CD4-positive, alpha-beta T cell (primary cell): ENCODE measurements around the gene RBM15. TPM values are rescaled to one million over a fixed set of nuclear protein-coding genes. Genes with fewer than 3 reads are reported as not detected.

Experiments used
- ATAC-seq: fragments of 200-7000 bp; cut with Tn5 transposase; one replicate; pipeline ENCODE4 v1.10.0; 2022; ENCODE audit warnings: mild to moderate bottlenecking; ENCODE audit not compliant: poor library complexity
- CTCF ChIA-PET: fragments of 350-600 bp; sonication (Branson Sonifier 250); formaldehyde crosslinking; loops from one replicate; lab custom pipeline; 2021; ENCODE audit warnings: antibody characterized with exemption, inconsistent platforms; lab: Charles Lee
- POLR2A ChIA-PET: fragments of 350-600 bp; sonication (Branson Sonifier 250); formaldehyde crosslinking; loops from one replicate; lab custom pipeline; 2021; ENCODE audit warnings: antibody characterized with exemption, inconsistent platforms; lab: Charles Lee
- DNase-seq, 14 experiments: peaks; one replicate each; pipeline ENCODE4 v3.0.0-alpha.2; 2013 to 2020; ENCODE audit warnings: mixed read lengths in 2 of 14
- H3K27ac ChIP-seq, 2 donors: one replicate each; pipeline versions ENCODE4 v1.5.1 to v1.7.0; 2013; ENCODE audit warnings: low read length in 2 of 2, low read depth in 1 of 2, mild to moderate bottlenecking in 1 of 2
- H3K27me3 ChIP-seq, 2 experiments: 1 replicate in 1 of 2; 2 replicates in 1 of 2; pipeline versions ENCODE4 v1.6.1 to v1.7.0; 2013; ENCODE audit warnings: low read length in 2 of 2, control low read depth in 1 of 2, mild to moderate bottlenecking in 1 of 2, moderate library complexity in 1 of 2; ENCODE audit not compliant: insufficient read depth in 2 of 2, control insufficient read depth in 1 of 2
- H3K36me3 ChIP-seq: one replicate; pipeline ENCODE4 v1.6.1; 2013; ENCODE audit warnings: low read length, control low read depth; ENCODE audit not compliant: insufficient read depth
- H3K4me1 ChIP-seq: one replicate; pipeline ENCODE4 v1.6.1; 2013; ENCODE audit warnings: low read length, control low read depth; ENCODE audit not compliant: insufficient read depth
- H3K4me3 ChIP-seq: one replicate; pipeline ENCODE4 v1.5.1; 2013; ENCODE audit warnings: mild to moderate bottlenecking, low read length, moderate library complexity
- H3K9me3 ChIP-seq, 2 experiments: 1 replicate in 1 of 2; 2 replicates in 1 of 2; pipeline versions ENCODE4 v1.6.1 to v1.7.0; 2013; ENCODE audit warnings: low read length in 2 of 2, mild to moderate bottlenecking in 2 of 2, control low read depth in 1 of 2, moderate library complexity in 1 of 2; ENCODE audit not compliant: control insufficient read depth in 1 of 2, insufficient read depth in 1 of 2
- H3K27ac Mint-ChIP-seq: one replicate; pipeline ENCODE4 v1.8.0; 2020; ENCODE audit warnings: mixed read lengths
- H3K27me3 Mint-ChIP-seq: one replicate; pipeline ENCODE4 v1.8.0; 2021; ENCODE audit warnings: mixed read lengths
- H3K36me3 Mint-ChIP-seq: one replicate; pipeline ENCODE4 v1.8.0; 2021; ENCODE audit warnings: low read depth, mixed read lengths
- H3K4me1 Mint-ChIP-seq: one replicate; pipeline ENCODE4 v1.8.0; 2021; ENCODE audit warnings: low read depth, mixed read lengths
- H3K4me3 Mint-ChIP-seq: one replicate; pipeline ENCODE4 v1.8.0; 2020; ENCODE audit warnings: mild to moderate bottlenecking, mixed read lengths
- H3K9me3 Mint-ChIP-seq: one replicate; pipeline ENCODE4 v1.8.0; 2020; ENCODE audit warnings: mixed read lengths
- intact Hi-C, 2 experiments: fragments of 100-400 bp; cut with DNase I in 1 of 2; cut with micrococcal nuclease in 1 of 2; formaldehyde crosslinking; loops; one replicate each; pipeline versions ENCODE4 v1.15.1 to v1.9.0; 2023 to 2025; cut with DNase I, micrococcal nuclease
- total RNA-seq, 174 experiments: library from RNA in 2 of 174; stranded (reverse) in 2 of 174; gene quantifications; one replicate each; pipeline ENCODE4 v1.2.3 and lab custom pipeline; 2021 to 2026
- TF ChIP-seq, protein P1 (sequence below): fragments of 200-600 bp; IDR thresholded peaks from one replicate; pipeline ENCODE4 v1.8.0; 2022; ENCODE audit warnings: antibody characterized with exemption, mild to moderate bottlenecking

Gene RBM15
- total RNA-seq, 2 experiments from 2014 or later = 49.4 to 49.7 TPM

DNA sequence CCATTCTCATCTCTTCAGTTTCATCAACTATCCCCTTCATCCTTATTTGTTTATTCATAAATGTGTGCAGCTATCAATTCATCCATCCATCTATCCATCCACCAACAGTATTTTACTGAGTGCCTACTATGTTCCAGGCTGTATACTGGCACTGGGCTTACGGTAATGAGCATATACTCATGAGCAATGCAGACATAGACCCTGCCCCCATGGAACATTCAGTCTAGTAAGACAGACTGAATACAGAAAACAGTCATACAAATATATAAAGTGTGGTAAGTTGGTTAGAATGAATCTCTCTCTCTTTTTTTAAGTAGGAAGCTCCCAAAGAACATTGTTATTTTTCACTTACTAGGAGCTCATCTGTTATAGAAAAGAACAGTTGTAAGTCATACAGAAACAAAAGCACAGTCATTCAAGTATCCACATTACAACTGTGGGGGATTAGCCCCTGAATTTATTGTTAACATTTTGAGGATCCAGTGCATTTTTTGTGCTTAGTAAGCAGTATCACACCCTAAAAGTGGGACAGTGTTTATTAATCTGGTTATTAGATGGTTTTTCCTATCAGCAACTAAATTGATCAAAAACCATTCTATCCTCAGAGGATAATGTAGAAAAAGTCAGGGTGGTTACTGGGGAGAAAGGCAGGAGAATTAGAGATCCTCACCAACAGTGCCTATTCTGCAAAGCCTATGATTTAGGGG, 48.0 kb downstream of the RBM15 start:
- ChIA-PET POLR2A (no interaction called here), CTCF (interaction anchor here (1.3 kb wide), 1 partner anchor 73 kb away, joined by 3 read pairs; no protein-coding TSS in a partner anchor)
- H3K4me1 ChIP-seq = peaks cover 16% of the 10 kb centered on the region
- DNase-seq (no peak), ATAC-seq (no peak)
- no peak overlapping the region for H3K4me3 Mint-ChIP-seq
- intact Hi-C loops = no loop called here
- H3K4me1 Mint-ChIP-seq = peaks cover 17% of the 10 kb centered on the region
- no peaks in the 10 kb centered on the region for H3K9me3 ChIP-seq
- H3K27me3 Mint-ChIP-seq = no peaks in the 10 kb centered on the region
- H3K27me3 ChIP-seq = no peaks in the 10 kb centered on the region
- TF ChIP-seq, protein P1, sequence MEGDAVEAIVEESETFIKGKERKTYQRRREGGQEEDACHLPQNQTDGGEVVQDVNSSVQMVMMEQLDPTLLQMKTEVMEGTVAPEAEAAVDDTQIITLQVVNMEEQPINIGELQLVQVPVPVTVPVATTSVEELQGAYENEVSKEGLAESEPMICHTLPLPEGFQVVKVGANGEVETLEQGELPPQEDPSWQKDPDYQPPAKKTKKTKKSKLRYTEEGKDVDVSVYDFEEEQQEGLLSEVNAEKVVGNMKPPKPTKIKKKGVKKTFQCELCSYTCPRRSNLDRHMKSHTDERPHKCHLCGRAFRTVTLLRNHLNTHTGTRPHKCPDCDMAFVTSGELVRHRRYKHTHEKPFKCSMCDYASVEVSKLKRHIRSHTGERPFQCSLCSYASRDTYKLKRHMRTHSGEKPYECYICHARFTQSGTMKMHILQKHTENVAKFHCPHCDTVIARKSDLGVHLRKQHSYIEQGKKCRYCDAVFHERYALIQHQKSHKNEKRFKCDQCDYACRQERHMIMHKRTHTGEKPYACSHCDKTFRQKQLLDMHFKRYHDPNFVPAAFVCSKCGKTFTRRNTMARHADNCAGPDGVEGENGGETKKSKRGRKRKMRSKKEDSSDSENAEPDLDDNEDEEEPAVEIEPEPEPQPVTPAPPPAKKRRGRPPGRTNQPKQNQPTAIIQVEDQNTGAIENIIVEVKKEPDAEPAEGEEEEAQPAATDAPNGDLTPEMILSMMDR = no peak
- H3K27ac Mint-ChIP-seq = no peak overlapping the region
- H3K9me3 Mint-ChIP-seq = no peaks in the 10 kb centered on the region
- H3K36me3 Mint-ChIP-seq = no peaks in the 10 kb centered on the region
- no peak overlapping the region for H3K4me3 ChIP-seq
- no peak overlapping the region for H3K27ac ChIP-seq
- no peaks in the 10 kb centered on the region for H3K36me3 ChIP-seq

DNA sequence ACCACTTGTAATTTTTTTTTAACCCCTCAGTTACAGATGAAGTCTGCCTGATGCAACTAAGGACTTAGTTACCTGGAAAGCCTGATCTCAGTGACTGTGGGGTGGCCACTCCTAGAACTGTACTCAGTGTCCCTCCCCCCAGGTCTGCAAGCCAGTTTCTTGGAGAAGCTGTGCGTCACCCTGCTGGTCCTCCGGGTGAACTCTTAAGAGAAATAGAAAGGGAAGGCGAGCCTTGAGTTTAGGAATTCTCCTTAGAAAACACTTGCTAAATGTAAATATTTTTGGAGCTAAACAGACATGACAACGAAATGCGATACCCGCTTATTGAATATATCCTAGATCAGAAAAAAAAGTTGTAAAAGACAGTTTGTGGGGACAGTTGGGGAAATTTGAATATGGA, 50.9 kb downstream of the RBM15 start:
- H3K27ac ChIP-seq = no peak overlapping the region
- Mint-ChIP-seq H3K4me1 (no peaks in the 10 kb centered on the region), H3K36me3 (peaks cover 13% of the 10 kb centered on the region), H3K27me3 (no peaks in the 10 kb centered on the region), H3K27ac (no peak overlapping the region), H3K4me3 (no peak overlapping the region), H3K9me3 (no peaks in the 10 kb centered on the region)
- DNase-seq = no peak
- no peaks in the 10 kb centered on the region for H3K9me3 ChIP-seq
- intact Hi-C loops = no loop called here
- H3K4me3 ChIP-seq = no peak overlapping the region
- ATAC-seq = no peak
- H3K4me1 ChIP-seq = no peaks in the 10 kb centered on the region
- ChIA-PET CTCF (no interaction called here), POLR2A (no interaction called here)
- TF ChIP-seq, protein P1 = no peak
- peaks cover 4% of the 10 kb centered on the region for H3K36me3 ChIP-seq
- no peaks in the 10 kb centered on the region for H3K27me3 ChIP-seq

DNA sequence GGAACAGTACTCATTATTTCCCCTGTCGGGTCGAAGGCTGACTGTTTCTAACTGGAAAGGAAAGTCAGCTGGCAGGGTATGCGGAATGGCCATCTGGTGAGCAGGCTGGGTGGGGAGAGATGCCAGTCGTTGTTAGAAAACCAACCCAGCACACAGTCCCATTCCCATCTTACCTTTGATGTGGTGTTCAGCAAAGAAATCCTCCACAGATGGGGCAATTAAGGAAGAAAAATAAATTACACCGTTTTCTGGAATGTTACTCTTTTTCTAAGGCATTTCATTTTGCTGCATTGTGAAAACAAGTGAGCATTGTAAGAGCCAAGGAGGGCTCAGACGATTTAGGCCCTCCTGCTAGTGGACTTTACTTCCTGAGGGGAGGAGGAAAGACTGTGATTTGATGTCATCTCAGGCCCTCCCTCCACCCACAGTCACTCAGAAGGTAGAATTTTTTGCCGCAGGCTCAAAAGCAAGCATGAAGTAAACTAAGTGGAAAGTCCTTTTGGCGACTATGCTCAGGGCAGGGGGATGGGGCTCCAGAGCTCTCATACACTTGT, 51.6 kb downstream of the RBM15 start, which contains the start of gene SLC16A4:
Gene SLC16A4, minus strand, starts transcription at position 335 of the 554 bp plus-strand sequence. CDS start 1,703 bp downstream, outside the sequence.
- DNase-seq (no peak), ATAC-seq (no peak)
- intact Hi-C loops = no loop called here
- Mint-ChIP-seq H3K27me3 (no peaks in the 10 kb centered on the region), H3K4me1 (no peaks in the 10 kb centered on the region), H3K9me3 (no peaks in the 10 kb centered on the region), H3K4me3 (no peak within 1 kb of the TSS), H3K27ac (no peak within 1 kb of the TSS), H3K36me3 (peaks cover 20% of the 10 kb centered on the region)
- CTCF ChIA-PET = no interaction called here
- TF ChIP-seq, protein P1 = no peak
- Histone ChIP-seq H3K27me3 (no peaks in the 10 kb centered on the region), H3K9me3 (no peaks in the 10 kb centered on the region), H3K36me3 (peaks cover 4% of the 10 kb centered on the region), H3K4me1 (no peaks in the 10 kb centered on the region), H3K4me3 (no peak within 1 kb of the TSS), H3K27ac (no peak within 1 kb of the TSS)
- POLR2A ChIA-PET = no interaction called here
